Umbilical cord (tissue), 2 donors: Measurements from ENCODE around the gene NAIF1. TPM values are rescaled to one million over a fixed set of nuclear protein-coding genes. Genes with fewer than 3 reads are reported as not detected.

Experiments used
- DNase-seq: peaks from one replicate; pipeline ENCODE4 v3.0.0-alpha.2; 2015; ENCODE audit warnings: low spot score
- total RNA-seq: library from RNA; depleted of rRNA; stranded (reverse); fragments of >200 nt; gene quantifications from one replicate; pipeline ENCODE4 v1.2.3, GENCODE V29; 2014; ENCODE audit warnings: low replicate concordance; ENCODE audit not compliant: insufficient read depth

Gene NAIF1
- total RNA-seq, 1 donor from 2014 or later: 7.5 TPM

DNA sequence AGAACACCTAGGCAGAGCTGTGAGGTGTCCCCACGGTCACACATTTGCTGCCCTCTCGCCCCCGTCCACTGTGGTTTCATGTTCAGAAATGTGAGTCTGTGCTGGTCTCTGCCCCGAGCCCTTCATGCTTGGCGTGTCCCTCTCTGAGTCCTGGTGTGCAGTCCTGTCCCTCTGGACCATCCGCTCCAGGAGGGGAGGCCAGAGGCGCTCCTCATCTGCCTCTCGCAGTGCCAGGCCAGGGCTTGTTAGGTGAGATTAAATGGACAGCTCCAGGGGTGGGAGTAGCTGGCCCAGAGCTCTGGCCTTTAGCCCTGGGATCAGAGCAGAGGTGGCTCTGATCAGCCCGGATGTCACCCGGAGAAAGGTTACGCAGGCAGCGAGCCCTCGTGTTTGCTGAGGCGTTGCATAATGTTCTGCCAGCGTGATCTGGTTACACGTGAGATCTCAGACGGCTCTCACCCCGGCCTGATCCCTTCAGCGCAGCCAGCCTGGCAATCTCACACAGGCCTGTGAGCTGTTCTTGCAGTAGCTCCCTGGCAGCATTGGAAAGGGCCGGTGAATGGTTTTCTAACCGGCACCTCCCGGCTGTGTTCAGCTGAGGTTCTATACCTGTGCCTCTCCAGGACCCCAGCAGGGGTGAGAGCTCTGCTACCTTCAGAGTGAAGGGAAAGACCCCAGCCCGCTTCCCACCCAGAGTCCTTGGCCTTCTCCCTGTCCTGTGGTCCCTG is 35.9 kb upstream of the NAIF1 start:
- DNase-seq: no peak

DNA sequence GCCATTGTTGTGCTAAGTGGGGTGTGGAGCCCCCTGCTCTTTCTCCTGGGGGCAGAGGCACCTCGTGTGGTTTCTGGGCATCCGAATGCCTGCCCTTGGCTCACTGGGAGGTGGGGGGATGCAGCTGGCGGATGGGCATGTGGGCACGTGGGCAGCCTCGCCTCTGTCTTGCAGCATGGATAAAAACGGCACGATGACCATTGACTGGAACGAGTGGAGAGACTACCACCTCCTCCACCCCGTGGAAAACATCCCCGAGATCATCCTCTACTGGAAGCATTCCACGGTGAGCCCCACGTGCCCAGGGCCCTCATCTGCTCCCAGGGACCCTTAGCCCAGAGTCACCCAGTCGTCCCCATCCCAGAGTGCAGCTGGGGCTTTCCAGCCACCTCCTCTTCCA is 35.1 kb upstream of the NAIF1 start:
- DNase-seq: no peak

DNA sequence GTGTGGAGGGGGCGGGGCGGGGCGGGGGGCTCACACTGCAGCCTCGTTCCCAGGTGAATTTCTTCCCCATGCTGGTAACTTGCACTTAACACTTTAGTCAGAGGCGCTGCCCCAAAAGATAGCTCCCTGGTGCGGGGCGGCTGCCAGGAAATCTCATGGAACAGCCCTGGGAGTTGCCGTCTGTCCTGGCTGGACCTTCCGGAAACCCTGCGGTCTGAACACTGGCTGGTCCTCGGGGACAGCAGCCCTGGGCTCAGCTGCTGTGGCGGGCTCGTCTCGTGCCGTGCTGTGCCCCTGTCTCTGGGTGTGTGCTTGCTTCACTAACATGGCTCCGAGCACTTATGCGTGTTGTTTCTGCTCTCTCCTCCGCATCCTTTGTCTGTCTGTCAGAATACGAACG is 34.6 kb upstream of the NAIF1 start:
- no peak for DNase-seq

DNA sequence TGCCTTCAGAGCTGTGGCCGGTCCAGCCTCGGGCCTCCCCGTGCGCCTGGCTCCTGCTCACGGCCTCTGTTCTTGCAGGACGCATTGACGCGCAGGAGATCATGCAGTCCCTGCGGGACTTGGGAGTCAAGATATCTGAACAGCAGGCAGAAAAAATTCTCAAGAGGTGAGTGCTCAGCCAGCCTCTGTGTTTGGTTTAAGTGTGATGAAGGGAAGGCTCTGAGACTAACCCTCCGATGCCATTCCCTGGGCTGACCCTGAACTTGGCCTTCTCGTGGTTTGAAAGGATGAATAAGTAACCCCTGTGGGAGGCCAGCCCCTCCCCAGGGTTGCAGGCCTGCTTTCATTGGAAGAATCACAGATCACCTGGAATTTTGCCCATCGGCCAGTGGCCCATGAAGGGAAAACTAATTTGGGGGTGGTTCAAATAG is 34.1 kb upstream of the NAIF1 start:
- DNase-seq: no peak

GRCh38 chr9:128100581-128100980 is 33.5 kb upstream of the NAIF1 start:
- no peak for DNase-seq

GRCh38 chr9:128099932-128100491 is 32.9 kb upstream of the NAIF1 start:
- no peak for DNase-seq

GRCh38 chr9:128099231-128099931 is 32.3 kb upstream of the NAIF1 start:
- DNase-seq: peak; percentile 42

DNA sequence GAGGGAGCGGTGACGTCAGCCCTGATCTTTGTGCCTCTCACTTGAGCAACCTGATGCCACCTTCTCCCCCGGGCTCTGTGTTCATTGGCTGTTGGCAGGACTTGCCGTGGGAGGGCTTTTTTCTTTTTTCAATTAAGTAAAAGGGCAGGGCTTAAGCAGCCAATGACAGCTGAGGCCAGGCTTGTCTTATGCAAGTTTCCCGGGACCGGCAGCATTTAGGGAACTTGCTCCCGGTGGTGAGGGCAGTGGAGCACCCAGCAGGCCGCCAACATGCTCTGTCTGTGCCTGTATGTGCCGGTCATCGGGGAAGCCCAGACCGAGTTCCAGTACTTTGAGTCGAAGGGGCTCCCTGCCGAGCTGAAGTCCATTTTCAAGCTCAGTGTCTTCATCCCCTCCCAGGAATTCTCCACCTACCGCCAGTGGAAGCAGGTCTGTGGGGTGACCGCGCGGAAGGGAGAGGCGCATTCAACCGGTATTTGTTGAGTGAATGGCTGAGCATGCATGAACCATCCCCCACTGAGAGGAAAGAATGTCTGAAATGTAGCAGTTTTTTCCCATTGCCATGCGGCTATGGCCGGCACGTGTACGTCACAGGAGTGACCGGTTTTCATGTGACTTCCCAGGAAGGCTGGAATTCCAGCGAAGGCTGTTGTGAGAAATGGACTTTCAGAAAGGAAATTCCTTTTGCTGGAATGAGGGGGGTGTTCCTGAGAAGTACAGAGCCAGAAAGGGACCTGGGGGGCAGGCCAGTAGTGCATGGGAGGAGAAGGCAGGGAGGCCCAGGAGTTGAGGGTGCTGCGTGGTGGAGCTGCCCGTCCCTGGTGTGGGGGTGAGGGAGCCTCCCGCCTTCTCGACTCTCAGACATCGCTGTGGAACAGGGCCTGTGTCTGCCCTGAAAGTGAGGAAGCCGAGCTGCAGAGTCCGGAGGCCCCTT is 31.4 kb upstream of the NAIF1 start:
- peak; percentile 96 for DNase-seq

DNA sequence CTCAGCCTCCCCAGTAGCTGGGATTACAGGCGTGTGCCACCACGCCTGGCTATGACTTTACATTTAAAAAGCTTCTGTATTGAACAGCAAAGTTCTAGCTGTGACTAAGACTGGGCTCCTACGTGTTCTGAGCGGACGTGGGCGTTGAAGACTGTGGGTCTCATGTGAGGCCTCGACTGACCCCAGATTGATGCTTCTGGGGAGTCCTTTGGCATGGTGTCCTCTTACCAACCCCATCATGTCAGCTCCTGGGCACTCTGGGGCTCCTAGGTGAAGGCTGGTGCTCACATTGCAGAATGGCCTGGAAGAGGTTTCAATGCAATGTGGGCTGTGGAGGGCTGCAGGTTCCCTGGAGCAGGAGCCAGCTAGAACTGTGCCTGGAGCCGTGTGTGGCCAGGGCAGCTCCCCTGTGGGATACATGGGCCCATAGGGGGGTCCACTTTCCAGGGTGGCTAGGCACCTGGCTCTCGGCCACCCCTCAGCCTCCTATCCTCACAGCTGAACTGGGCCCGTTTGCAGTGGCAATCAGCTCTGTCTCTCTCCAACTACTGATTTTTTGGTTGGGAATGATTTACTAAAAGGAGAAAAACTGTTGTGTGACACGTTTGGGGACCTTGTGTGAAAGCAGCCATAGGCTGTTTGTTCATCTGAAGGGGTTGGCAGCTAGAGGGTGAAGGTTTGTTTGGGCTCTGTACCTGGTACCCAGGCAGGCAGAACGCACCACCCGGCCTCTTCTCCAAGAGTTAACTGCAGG is 30.6 kb upstream of the NAIF1 start:
- DNase-seq: no peak

DNA sequence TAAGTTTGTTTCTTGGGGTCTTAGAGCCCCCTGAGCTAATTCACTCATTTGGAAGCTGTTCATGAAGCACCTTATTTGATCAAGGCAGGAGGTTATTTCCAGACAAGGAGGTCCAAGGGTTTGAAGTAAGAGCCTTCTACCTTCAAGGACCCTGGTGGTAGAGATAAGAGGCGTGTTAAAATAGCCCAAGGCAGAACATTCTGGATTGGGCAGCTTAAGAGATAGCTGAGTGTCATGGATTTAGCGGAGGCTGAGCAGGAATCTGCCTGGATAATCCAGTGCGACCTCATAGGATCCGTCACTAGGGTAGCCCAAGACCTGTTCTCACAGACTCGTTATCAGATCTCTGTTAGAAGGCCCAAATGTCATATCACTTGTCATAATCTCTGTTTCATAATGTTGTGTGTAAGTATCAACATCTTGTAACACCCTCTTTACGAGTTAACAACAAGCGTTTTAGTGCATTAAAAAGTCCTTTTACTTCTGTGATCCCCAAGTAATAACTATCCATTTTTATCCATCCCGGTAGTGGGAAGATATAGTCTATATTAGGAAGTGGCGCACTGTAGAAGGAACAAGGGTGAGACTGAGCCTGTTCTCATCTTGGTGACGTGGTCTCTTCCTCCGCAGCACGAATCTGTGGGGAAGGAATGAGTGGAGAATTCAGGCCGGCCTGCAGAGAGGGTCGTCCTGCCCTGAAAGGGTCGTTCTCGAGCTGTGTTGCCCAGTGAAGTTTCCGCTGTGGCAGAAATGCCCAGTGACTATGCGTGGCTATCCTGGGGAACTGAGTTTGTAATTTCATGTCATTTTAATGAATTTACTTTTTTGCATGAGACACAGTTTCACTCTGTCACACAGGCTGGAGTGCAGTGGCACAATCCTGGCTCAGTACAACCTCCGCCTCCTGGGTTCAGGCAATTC is 29.8 kb upstream of the NAIF1 start:
- DNase-seq: no peak

DNA sequence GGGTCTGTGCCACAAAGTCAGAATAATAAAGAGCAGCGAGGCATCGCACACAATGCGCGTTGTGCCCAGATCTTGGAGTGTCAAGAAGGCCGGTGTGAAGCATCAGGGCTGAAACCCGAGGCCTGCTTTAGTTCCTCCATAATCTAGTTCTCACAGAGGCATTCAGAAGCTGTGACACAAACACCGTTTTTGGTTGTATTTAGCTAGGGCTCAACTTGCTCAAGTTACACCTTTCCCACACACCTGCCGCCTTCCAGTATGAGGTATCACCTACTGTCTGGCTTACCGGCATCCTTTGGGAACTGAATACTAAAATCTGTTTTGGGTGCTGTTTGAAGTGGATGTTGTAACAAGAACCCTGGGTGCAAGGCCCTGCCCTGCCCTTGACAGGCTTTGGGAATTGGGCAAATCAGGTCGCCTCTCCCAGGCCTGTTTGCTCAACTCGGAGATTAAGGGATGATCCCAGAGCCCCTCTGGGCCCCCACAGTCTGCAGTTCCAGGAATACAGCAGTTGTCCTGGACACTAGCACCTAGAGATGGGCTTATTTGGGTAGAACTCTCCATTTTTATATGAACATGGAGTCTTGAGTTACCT is 27.9 kb upstream of the NAIF1 start:
- no peak for DNase-seq

DNA sequence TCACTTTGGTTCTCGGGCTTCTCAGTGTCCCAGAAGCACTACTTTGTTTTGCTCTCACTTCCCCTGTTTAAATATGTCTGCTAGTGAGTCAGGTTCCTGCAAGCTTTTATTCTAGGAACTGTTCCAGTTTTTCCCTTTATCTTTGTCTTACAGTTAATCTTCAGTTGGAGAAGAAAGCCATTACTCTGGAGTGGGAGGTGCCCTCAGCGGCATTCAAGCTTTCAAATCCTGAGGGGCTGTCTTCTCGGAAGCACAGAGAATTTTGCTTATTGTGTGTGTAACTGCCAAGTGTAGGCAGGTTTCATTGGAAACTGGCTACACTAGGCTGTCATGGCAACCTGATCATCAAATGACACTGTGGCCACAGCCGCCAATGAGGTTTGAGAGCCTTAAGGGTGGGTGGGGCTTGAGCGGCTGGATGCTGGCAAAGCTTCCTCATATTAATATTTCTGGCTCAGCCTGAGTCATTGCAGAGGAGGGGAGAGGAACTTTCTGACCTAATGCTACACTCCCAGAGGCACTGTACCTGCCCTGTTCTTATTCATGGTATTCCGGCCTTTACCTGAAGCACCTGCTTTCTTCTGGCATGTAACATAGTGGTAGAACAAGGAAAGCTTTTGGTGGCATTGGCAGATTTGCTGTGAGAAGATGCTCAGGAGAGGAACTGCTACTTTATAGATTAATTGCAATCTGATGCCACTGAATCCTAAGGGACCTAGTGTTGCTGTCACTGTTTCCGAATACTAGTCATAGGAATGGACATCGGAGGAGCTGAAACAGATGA is 27.2 kb upstream of the NAIF1 start:
- peak; percentile 99 for DNase-seq

DNA sequence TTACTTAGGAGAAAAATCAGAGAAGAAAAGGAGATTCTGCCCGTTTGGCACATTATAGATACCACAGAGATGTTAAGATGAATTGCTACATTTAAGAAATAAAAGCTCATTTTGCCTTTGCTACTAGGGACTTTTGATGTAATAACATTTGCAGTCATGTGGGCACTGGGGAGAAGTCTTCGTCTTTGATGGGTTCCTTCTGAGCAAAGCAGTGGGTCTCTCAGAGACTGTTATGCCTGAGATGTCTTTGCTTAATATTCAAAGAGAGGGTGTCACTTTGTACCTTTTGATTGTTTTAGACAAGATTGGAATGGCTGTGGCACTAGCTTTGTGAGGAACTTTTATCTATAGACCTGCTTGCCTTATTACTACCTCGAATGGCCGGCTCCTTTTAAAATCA is 25.9 kb upstream of the NAIF1 start:
- no peak for DNase-seq

DNA sequence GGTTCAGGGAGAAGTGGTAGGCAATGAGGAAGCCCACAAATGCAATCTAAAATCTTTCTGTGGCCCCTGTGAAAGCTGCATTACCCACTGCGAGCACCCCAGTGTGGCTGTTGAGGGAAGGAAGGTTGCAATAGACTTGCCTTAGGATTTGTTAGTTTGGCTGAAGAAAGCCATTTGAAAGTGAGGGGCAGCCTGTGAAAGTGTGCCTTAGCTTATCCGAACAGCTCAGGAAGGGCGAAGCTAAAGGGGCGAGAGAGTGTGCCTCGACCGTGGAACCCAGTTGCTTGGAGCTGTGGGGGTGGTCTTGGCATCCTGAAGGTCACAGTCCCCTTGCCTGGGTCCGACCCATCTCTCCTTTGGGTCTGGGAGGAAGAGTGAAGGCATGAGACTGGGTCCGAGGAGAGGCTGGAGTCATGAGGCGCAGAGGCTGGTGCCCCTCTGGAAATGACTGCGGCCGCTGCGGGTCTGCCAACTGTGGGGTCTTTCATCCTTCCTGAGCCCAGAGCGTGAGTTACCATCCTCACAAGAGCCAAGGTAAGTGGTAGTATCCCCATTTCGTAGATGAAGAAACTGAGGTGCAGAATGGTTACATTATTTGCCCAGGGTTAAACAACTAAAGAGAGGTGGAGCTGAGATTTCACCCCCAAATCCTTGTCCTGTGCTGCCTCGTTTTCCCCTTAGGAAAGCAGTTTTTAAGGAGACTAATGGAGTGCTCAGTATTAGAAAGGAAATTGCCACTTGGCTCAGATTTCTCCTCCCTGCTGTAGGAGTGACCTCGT is 25.3 kb upstream of the NAIF1 start:
- no peak for DNase-seq

GRCh38 chr9:128091571-128091970 is 24.5 kb upstream of the NAIF1 start:
- DNase-seq: no peak

GRCh38 chr9:128091144-128091543 is 24.0 kb upstream of the NAIF1 start:
- DNase-seq: peak; percentile 97

GRCh38 chr9:128089299-128089698 is 22.2 kb upstream of the NAIF1 start:
- DNase-seq: no peak
